ENCODE measurements around the gene CHPF.

The CHPF gene

DNA sequence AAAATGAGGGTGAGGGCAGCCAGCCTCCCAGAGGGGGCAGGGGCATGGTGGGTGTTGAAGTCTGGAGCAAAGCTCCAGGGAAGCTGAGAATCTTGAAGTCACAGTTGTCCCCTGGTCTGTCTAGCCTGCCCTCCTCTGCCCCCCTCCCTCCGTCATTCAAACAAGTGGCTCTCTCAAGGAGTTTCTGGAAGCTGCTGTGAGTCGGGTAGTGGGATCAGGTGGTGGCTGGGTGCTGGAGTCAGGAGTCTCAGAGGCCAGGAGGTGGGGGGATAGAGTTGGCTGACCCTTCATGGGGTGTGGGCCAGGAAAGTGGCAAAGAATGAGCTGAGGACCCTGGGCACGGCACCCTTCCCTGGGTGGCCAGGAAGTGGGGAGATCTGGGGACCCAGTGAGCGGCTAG is 29.8 kb downstream of the CHPF start:
- DNase-seq (ENCODE audit: low read depth in 2 of 2): no peak

DNA sequence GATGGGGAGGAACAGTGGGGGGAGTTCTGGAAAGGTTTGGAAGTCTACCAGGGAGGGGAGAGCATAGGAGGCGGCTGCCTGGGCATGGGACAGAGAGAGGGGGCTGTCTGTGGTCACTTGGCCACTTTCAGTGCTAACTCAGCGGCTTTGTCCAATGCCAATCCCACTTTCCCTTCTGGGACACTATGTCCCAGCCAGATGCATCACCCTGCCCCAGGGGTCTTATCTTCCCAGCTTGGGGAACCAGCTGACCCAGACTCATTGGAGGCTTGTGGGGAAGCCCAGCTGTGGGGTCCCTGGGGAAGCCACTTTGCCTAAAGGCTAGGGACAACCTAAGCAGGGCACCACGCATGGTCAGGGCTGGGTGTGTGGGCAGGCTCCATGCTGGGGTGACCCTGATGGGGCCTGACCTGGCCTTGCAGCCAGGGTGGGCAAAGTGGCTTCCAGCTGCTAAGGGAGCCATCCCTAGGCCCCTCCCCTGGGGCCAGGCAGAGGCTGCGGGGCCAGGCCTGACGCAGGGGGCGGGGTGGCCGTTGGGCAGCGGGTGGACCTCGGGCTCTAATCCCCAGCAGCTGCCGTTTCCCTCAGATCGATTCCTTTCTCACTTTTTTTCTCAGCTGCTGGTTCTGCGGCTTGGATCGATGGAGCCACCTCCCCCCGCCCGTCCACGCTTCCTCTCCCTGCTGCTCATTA is 30.9 kb downstream of the CHPF start:
- DNase-seq (ENCODE audit: low read depth in 2 of 2): no peak

DNA sequence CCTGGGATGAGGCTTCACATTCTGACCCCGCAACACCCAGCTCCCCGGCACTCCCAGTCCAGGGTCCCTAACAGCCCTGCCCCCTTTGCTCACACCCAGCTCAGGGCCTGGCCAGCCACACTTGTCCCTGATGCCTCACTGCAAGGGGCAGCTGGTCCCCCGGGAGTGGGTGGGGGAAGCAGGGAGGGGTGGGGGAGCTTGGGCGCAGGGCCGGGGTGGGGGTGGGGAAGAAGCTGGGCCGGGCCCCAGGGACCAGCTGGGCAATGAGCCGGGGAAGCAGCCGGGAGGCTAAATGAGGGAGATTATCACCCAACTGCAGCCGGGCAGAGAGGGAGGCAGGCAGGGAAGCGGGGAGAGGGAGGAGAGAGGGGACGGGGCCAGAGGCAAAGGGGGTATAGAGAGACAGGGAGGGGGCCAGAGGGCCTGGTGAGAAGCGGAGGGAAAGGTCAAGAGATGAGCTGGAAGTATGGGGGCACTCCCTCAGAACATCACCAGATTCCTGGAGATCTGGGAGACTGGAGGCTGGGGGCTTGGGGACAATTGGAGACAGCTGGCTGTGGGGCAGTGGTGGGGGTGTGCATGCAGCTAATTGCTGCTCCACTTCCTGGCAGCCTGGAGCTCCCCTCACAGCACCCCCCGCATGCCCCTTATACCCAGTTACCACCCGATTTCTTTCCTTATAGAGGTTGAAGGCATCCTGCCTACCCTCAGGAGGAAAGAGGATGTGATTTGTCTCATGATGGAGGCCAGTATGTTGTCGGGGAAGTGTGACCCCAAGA is 31.9 kb downstream of the CHPF start:
- no peak for DNase-seq (ENCODE audit: low read depth in 2 of 2)

DNA sequence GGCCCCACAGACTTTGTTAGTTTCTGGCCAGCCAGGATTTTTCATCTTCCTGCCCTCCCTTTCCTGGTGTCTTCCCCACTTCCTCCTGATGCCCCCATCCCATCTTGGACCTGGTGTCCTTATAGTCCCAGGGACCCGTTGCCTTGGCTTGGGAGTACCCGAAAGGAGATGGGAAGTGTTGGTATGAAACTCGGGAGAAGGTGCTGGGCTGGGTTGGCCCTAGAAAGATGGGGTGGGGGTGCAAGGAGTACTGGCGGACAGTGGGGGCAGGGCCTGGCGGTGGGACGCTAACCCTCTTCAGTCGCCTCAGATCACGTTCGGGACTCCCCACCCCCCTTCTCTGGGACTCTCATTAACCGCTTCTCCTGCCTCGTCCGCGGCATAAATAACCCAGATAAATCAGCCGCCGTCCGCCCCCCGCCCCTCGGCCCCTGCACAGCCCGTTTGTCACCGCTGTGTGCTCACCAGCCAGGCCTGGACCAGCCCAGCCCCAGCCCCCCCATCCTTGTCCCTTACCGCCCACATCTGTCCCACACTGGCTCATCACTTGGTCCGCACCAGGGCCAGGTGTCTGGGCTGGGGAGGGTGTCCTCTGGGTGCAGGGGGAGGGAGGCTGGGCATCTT is 33.0 kb downstream of the CHPF start:
- no peak for DNase-seq (ENCODE audit: low read depth in 2 of 2)

DNA sequence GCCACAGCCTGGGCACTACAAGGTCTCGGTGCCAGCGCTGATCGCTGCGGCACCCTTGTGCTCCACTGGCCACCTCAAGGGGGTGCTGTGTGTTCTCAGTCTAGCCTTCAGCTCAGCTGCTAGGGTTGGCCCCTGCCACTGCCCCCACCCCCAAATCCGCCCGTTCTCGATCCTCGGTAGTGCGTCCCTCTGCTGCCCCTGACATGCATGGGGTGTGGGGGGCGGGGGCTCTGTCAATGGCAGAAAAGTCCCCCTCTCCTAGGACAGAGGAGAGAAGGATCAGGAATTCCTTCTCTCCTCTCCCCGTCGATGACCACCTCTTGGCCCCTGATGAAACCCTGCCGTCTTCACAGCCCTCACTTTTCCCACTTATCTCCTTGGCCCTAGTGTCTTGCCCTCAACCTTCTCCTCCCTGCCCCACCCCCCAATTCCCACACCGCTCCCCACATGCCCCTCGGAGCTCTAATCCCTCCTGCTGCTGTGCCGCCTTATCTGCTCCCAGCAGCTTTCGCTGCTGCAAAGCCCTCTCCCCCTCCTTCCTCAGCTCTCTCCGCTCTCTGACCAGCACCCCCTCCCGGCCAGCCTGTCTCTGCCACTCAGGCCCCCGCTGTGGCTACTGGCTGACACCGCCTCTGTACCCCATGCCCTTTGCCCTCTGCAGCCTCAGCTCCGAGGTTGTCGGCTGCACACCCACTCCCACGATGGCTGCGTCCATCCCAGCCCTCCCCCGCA is 33.7 kb downstream of the CHPF start:
- DNase-seq (ENCODE audit: low read depth in 2 of 2): no peak

DNA sequence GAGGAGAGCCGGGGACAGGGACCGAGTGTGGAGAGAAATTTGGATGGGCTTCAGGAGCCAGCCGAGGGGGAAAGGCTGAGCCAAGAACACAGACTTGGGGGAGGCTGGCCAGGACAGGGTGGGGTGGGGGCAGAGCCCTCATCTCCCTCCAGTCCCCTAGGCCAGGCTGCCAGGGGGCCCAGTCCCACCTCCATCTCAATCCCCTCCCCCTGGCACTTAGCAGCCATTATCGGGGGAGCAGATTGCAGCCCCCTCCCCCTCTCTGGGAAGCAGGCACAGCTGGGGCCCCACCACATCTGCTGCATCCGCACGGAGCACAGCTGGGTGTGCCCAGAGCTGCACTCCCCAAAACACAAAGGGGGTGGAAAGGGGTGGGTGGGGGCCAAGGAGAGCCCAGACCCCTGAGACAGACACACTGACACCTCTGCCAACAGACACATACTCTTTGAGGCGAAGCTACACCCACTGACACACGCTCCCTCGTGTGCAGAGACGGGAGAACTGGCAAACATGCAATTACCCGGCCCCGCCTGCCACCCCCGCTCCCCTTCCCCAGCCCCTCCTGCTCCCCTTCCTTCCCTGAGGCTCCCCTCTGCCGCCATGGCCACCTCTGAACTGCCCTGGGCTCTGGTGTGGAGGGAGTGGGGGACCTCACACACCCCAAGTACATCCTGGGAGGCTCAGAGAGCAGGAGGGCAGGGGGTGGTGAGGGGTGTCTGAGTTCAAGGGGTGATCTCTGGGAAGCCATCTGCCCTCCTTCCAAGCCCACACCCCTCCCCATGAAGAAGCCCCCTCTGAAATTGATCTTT is 34.4 kb downstream of the CHPF start:
- no peak for DNase-seq (ENCODE audit: low read depth in 2 of 2)

DNA sequence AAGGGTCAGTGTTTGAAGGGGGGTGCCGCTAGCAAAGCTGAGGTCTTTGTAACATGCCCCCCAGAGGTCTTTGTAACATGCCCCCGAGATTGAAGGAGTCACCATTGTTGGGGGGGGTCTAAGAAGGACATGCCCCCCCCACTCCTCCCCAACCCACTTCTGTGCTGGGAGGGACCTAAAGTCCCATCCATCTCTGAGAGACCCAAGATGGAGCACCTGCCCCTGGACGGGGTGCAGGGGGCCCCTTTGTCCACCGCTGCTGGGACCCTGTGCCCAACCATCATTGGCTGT is 35.2 kb downstream of the CHPF start:
- no peak for DNase-seq (ENCODE audit: low read depth in 2 of 2)

DNA sequence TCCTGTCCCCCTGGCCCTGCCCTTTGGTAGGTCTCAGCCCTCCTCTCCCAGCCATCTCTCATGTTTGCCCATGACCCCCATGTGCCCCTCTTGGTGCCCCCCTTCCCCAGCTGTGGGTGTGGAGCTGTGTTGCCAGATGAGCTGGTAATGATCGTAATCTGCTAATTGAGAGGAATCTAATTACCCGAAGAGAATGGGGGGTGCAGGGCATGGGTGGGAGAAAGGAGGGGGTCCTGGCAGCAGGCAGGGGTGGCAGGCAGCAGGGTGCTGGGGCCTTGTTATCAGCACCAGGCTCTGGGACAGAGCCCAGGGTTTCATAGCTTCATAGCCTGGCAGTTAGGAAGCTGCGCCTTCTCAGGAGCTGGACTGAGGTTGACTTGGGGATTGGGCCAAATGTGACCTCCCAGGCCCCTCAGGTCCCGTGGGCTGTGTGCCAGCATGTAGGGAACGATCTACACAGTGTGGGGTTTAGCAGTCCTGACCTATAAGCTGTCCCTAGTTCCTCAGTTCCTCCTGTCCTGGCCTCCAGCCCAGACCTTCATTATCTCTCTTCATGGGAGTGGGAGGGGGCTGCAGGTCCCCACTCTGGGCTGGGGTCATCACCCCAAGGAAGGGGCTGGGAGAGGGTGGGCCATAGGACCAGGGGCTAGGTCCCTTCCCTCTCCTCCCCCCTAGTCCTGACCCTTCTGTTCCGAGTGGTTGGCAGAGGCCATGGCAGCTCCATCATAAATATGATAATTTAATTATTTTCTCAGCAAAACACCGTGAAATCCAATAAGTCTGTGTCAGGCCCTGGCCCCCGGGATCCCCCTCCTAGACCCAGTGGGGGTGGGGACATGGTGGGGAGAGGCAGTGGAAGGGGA is 35.8 kb downstream of the CHPF start:
- no peak for DNase-seq (ENCODE audit: low read depth in 2 of 2)

DNA sequence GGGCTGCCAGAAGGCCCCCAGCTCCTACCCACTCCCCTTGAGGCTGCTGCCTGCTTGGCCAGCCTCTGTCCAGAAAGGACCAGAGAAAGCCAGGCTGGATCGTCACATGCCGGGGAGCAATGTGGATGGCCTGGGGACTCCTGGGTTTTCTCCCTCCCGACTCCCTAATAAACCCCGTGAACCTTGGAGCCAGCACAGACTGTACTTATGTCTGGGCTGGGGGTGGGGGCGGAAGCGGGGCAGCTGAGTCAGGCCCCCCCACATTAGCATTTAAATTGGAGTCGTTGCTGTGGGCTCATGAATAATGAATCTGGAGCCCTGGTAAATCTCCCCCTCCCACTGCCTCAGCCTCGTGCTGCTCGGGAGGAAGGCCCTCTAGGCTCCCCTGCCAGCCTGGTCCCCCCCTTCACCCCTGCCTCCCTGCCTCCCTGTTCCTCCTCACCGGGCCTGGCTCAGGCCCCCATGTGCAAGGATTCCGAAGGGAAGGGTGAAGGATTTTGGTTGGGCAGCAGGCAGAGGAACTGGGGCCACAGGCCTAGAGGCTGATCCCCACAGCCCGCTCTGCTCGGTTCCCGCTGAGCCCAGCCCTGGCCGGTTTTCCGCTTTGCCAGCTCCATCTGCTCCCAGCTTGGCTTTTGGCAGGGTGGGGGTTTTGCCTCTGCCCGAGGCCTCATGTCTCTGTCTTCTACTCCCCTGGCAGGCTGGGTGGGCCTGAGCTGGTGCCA is 36.6 kb downstream of the CHPF start:
- no peak for DNase-seq (ENCODE audit: low read depth in 2 of 2)

DNA sequence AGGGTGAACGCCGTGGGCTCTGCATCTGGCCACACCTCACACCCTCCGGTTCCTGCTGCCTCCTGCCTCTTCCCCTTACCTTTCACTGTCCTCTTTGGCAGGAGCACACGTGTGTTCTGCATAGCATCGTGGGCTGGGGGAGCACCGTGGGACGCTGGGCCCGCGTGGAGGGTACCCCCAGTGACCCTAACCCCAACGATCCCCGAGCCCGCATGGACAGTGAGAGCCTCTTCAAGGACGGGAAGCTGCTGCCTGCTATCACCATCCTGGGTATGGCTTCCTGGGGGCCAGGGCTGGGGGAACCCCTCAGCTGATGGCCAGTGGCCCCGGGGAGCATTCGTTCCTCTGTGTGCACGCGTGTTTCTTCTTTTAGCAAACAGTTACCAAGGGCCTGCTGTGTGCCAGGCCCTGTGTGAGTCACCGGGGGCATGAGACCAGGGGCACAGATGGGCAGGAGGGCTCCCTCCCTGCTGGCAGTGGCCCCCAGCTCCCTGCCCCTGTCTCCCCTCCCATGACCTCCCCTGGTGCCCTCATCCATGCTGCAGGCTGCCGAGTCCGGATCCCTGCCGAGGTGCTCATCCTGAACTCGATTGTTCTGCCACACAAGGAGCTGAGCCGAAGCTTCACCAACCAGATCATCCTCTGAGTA is 37.3 kb downstream of the CHPF start:
- no peak for DNase-seq (ENCODE audit: low read depth in 2 of 2)

DNA sequence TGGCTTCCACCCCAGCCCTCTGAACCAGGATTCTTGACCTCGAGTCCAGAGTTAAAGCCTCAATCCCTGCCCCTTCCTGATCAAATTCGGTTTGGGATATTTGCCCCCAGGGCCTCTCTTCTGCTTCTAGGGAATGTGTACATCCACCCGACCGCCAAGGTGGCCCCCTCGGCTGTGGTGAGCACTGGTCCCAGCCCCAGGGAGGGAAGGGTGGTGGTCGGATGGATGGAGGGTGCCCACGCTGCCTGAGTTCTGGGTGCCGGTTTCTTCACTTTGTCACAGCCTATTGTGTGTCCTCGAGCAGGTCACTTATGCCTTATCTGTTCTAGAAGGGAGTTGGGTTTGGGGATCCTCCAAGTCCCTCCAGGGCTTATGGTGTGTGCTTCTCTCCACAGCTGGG is 38.0 kb downstream of the CHPF start:
- no peak for DNase-seq (ENCODE audit: low read depth in 2 of 2)

DNA sequence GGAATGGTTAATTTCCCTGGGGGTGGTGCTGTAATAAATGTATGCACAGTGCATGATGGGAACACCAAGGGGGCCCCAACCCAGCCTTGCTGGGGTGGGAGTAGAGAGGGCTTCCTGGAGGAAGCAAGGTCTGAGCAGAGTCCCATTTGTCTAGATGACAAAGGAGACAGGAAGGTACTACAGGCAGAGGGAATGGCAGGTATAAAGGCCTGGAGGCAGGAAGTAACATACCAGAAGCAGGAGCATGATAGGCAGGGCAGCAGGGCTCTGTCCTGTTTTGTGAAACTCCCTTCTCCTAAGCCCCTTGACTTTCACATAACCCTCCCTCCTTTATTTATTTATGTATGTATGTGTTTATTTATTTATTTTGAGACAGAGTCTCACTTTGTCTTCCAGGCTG is 41.0 kb downstream of the CHPF start:
- DNase-seq (ENCODE audit: low read depth in 2 of 2): no peak

DNA sequence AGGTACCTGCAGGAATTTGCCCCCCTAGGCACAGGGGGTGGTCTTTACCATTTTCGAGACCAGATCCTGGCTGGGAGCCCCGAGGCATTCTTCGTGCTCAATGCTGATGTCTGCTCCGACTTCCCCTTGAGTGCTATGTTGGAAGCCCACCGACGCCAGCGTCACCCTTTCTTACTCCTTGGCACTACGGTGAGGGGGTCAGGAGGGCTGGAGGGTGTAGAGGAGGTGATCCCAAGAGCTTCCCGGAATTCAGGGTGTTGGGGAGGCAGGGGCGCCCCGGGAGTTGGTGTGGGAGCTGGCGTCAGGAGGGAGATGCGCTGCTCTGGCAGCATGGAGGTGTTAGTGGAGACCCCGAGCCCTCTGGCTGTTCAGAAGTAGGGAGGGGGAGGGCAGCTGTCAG is 41.8 kb downstream of the CHPF start:
- DNase-seq (ENCODE audit: low read depth in 2 of 2): no peak

DNA sequence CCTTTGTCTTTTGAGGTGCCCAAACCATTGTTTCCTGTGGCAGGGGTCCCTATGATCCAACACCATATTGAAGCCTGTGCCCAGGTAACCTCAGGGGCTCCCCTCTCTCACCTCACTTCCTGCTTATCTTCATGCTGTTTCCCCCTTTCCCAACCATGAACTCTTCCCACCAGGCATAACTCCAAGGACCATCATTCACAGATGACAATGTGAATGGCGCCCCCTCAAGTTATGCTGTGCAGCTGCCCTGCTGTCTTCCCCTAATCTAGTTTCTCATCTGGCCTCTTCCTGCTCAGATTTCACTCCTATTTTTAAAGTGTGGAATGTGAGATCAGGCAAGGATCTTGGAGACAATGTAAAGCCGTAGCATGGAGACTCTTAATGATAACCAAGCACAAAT is 43.5 kb downstream of the CHPF start:
- peak; percentile 34 to 38 for DNase-seq (ENCODE audit: low read depth in 2 of 2)

DNA sequence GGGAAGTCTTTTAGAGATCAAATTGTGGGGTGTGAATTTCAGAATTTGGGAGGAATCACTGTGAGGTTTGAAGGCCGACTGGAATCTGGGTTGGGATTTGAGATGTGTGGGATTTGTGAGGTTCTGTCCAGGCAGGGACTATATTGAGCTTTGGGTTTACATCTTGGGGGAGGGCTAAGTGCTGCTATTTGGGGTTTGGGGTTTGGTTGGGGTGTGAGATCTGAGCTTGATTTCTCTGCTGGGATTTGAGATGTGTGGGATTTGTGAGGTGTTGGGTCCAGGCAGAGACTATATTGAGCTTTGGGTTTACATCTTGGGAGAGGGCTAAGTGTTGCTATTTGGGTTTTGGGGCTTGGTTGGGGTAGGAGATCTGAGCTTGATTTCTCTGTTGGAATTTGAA is 44.1 kb downstream of the CHPF start:
- no peak for DNase-seq (ENCODE audit: low read depth in 2 of 2)

DNA sequence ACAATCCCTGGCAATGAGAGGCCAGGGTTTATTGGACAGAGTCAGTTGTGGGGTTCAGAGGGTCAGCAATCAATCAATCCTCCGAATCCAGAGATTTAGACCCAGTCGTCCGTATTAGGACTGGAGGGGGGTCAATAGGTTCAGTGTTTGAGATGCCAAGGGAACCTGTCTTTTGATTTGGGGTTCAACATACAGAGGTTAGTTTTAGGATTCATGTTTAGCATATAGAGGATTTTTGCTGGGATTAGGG is 44.6 kb downstream of the CHPF start:
- DNase-seq (ENCODE audit: low read depth in 2 of 2): no peak

DNA sequence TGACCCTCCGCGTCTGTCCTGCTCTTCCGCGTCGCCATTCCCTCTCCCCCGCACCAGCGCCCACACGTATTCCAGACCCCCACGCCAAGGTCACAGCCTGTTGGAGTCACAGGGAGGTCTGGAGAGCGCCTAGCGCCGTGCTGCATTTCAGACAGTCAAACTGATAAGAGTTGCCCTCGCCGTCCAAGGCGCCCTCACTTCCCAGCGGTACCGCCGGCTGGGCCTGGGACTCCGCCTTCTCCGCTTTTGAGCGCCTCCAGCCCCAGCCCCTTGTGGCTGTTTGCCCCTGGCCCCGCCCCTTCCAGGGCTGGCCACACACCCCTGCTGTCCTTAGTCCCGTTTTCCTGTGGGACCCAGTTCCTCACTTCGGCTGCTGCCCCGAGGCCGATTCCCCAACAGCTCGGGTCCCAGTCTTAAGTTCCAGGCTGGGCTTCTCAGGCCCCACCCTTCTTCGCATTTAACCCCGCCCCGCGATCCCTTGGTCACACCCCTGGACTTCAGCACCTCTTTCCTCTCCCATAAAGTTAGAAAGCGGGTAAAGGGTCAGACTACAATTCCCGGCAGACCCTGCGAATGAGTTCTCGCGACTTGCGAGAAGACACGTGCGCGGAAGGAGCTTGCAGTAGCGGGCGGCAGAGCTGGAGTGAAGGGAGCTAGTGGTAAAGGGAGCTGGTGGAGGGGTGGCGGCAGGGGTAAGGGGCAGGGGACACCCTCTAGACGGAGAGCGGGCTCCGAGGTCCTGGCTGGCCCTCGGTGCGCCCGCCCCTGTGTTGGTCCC is 45.1 kb downstream of the CHPF start, which contains the start of gene GMPPA:
Gene GMPPA (plus strand): TSS at position 612 of the 778 bp plus-strand sequence. CDS start 1,085 bp downstream, outside the sequence.
- DNase-seq (ENCODE audit: low read depth in 2 of 2): peak; percentile 98

DNA sequence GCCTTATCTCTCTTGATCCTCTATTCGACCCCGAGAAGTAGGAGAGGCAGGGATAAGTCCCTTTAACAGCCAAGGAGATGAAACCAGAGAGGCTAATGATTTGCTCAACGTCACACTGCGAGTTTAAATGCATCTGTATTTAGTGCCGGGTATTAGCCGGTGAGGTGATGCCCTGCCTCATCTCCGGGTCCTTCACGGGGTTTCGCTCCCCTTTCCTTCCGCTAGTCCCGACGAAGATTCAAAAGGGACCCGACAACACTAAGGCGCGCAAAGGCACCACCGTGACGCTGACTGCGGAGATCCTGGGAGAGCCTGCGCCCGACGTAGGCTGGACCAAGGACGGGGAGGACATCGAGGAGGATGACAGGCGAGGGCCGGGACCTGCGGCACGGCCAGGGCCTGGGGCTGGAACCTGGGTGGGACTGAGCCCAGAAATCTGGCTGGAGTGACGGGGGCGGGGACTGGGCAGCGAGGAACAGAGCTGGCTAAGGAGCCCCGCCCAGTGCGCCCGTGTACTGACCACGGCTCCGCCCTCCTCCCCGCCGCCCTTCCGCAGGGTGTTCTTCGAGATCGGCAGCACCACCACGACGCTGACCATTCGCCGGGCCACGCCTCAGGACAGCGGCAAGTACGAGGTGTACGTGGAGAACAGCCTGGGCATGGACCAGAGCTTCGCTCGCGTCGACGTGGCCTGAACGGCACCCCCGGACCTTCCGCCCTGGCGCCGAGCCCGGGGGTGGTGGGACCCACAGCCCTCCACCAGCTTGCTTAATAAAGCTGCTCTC is 45.9 kb downstream of the CHPF start:
- no peak for DNase-seq (ENCODE audit: low read depth in 2 of 2)

Measured in fibroblast of skin of left quadriceps (primary cell).